Prostate gland (tissue), 2 donors: ENCODE measurements around the gene PRKAR2A. TPM values are rescaled to one million over a fixed set of nuclear protein-coding genes. Genes with fewer than 3 reads are reported as not detected.

Experiments used
- DNase-seq: peaks from one replicate; pipeline ENCODE4 v3.0.0-alpha.2; 2019; ENCODE audit warnings: low spot score
- H3K27ac ChIP-seq, 2 donors: fragments of 200-600 bp; sonication (generic); 2 replicates each; pipeline ENCODE4 v1.5.1; 2017 to 2019
- H3K27me3 ChIP-seq: fragments of 200-600 bp; sonication (generic); replicated peaks from 2 replicates; pipeline ENCODE4 v1.5.1; 2019; ENCODE audit not compliant: insufficient read depth
- H3K36me3 ChIP-seq, 2 donors: fragments of 200-600 bp; sonication (generic); 1 replicate in 1 of 2; 2 replicates in 1 of 2; pipeline versions ENCODE4 v1.5.1 to v1.8.1; 2017 to 2019
- H3K4me1 ChIP-seq: fragments of 200-600 bp; sonication (generic); replicated peaks from 2 replicates; pipeline ENCODE4 v1.5.1; 2019
- H3K4me3 ChIP-seq, 2 donors: fragments of 200-600 bp; sonication (generic); 2 replicates each; pipeline ENCODE4 v1.5.1; 2017 to 2019
- H3K9me3 ChIP-seq: fragments of 200-600 bp; sonication (generic); 2 replicates; pipeline ENCODE4 v1.5.1; 2017
- CTCF ChIP-seq, 4 experiments: fragments of 200-600 bp in 2 of 4; fragments of 450-650 bp in 2 of 4; sonication (generic) in 2 of 4; IDR thresholded peaks; 1 replicate in 3 of 4; 2 replicates in 1 of 4; pipeline ENCODE4 v1.5.1; 2016 to 2019; ENCODE audit warnings: antibody characterized with exemption in 4 of 4, mild to moderate bottlenecking in 2 of 4, moderate library complexity in 2 of 4
- POLR2AphosphoS5 ChIP-seq: sonication (generic); formaldehyde crosslinking; IDR thresholded peaks from one replicate; pipeline ENCODE4 v1.6.1; 2017; ENCODE audit warnings: antibody characterized with exemption
- intact Hi-C: fragments of 100-400 bp; cut with DNase I; formaldehyde crosslinking; loops from one replicate; pipeline ENCODE4 v1.14.2; 2022
- total RNA-seq, 2 donors: library from RNA; depleted of rRNA; stranded (reverse); fragments of >200 nt; gene quantifications; one replicate each; pipeline ENCODE4 v1.1.0, GENCODE V29; 2016

PRKAR2A gene
- total RNA-seq, 2 donors from 2014 or later = 33.7 to 35.3 TPM

DNA sequence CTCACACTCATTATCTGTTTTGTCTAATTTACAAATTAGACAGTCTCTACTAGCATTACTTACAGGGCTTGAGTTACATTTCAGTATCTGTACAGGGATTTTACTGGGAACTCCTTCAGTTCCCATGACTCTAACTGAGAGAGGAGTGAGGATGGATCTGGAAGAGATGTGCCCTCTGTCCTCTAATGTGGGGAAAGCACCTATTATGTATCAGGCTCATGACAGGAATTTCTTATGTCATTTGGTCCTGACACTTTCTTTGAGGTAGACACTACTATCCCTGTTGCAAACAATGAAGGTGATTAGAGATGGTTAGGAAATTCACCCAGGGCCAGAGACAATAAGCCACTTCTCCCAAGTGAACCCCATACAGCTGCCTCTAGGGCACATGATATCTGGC is 151.1 kb downstream of the PRKAR2A start:
- intact Hi-C loops = no loop called here
- TF ChIP-seq CTCF (IDR thresholded peaks at IDR 0.05) (no peak), POLR2AphosphoS5 (no peak)
- H3K36me3 ChIP-seq = peaks cover 0 to 8% of the 10 kb centered on the region in 2 donors
- no peaks in the 10 kb centered on the region for H3K9me3 ChIP-seq
- no peaks in the 10 kb centered on the region for H3K27me3 ChIP-seq
- peak overlapping the region; percentile 74 to 76 for H3K27ac ChIP-seq
- DNase-seq = no peak
- peaks cover 5% of the 10 kb centered on the region for H3K4me1 ChIP-seq
- H3K4me3 ChIP-seq = no peak overlapping the region

Other genes starting within 250 kb of the PRKAR2A start
- 100 to 1,000 TPM; 239 to 251 TPM for gene UQCRC1, start 238.2 kb downstream of the PRKAR2A start, total RNA-seq
- gene TMEM89, start 226.1 kb downstream of the PRKAR2A start, total RNA-seq = 1 to 10 TPM in 1 of 2 donors, not detected in 1; 1.9 TPM
- gene SLC26A6, start 212.4 kb downstream of the PRKAR2A start, total RNA-seq = 10 to 100 TPM; 18.4 to 30.0 TPM
- 1 to 10 TPM in 1 of 2 donors, under 1 TPM in 1; 0.41 to 6.4 TPM for gene CELSR3, start 185.0 kb downstream of the PRKAR2A start, total RNA-seq
- gene NCKIPSD, start 162.0 kb downstream of the PRKAR2A start, total RNA-seq = 10 to 100 TPM; 32.9 to 83.3 TPM
- gene IP6K2, start 130.7 kb downstream of the PRKAR2A start, total RNA-seq = 100 to 1,000 TPM; 112 to 165 TPM
- gene SLC25A20, start 51.0 kb upstream of the PRKAR2A start, total RNA-seq = 10 to 100 TPM; 12.2 to 14.8 TPM
- 100 to 1,000 TPM in 1 of 2 donors, 10 to 100 TPM in 1; 70.9 to 125 TPM for gene ARIH2, start 71.0 kb upstream of the PRKAR2A start, total RNA-seq
- gene P4HTM, start 142.4 kb upstream of the PRKAR2A start, total RNA-seq = 100 to 1,000 TPM in 1 of 2 donors, 10 to 100 TPM in 1; 56.0 to 101 TPM
- 100 to 1,000 TPM; 128 to 223 TPM for gene WDR6, start 159.5 kb upstream of the PRKAR2A start, total RNA-seq
- gene DALRD3, start 170.7 kb upstream of the PRKAR2A start, total RNA-seq = 10 to 100 TPM; 50.2 to 60.3 TPM
- gene NDUFAF3, start 174.2 kb upstream of the PRKAR2A start, total RNA-seq = 100 to 1,000 TPM; 168 to 183 TPM
- 100 to 1,000 TPM; 110 to 186 TPM for gene IMPDH2, start 181.5 kb upstream of the PRKAR2A start, total RNA-seq
- gene QRICH1, start 246.2 kb upstream of the PRKAR2A start, total RNA-seq = 100 to 1,000 TPM in 1 of 2 donors, 10 to 100 TPM in 1; 60.1 to 132 TPM